Upper lobe of right lung (tissue), 1 donor: ENCODE measurements around the gene TM9SF3. TPM values are rescaled to one million over a fixed set of nuclear protein-coding genes. Genes with fewer than 3 reads are reported as not detected.
A peak's percentile ranks its signal among the peaks of the same experiment; 100 is the strongest.

Experiments used
- ATAC-seq: fragments of 200-7000 bp; cut with Tn5 transposase; one replicate; pipeline ENCODE4 v1.9.1; 2020; ENCODE audit warnings: mild to moderate bottlenecking, moderate library complexity
- DNase-seq: peaks from one replicate; pipeline ENCODE4 v3.0.0-alpha.2; 2020
- H3K27ac ChIP-seq: fragments of 200-600 bp; one replicate; pipeline ENCODE4 v1.8.0; 2022
- H3K27me3 ChIP-seq: fragments of 200-600 bp; one replicate; pipeline ENCODE4 v1.8.0; 2022; ENCODE audit warnings: mild to moderate bottlenecking
- H3K36me3 ChIP-seq: fragments of 200-600 bp; one replicate; pipeline ENCODE4 v1.8.0; 2022
- H3K4me1 ChIP-seq: fragments of 200-600 bp; one replicate; pipeline ENCODE4 v1.8.0; 2022
- H3K4me3 ChIP-seq: fragments of 200-600 bp; one replicate; pipeline ENCODE4 v1.8.0; 2022; ENCODE audit warnings: mild to moderate bottlenecking
- H3K9me3 ChIP-seq: fragments of 200-600 bp; one replicate; pipeline ENCODE4 v1.8.0; 2022
- CTCF ChIP-seq: fragments of 200-600 bp; IDR thresholded peaks from one replicate; pipeline ENCODE4 v1.8.0; 2022; ENCODE audit warnings: antibody characterized with exemption
- intact Hi-C: fragments of 100-400 bp; cut with DNase I; formaldehyde crosslinking; loops from one replicate; pipeline ENCODE4 v1.11.0; 2022
- long read RNA-seq: library from polyadenylated mRNA; unstranded; transcript quantifications from one replicate; pipeline ENCODE4 v2.0.0, GENCODE V29; 2021
- total RNA-seq: library from RNA; stranded (reverse); fragmentation: NEBNext Ultra II Directional; extraction: Animal tissue kit (Norgen Biotek cat#: 25700); gene quantifications from one replicate; pipeline ENCODE4 v1.2.1, GENCODE V29; 2021
- donor health status: DM: no; HTN: yes; CAD: no; lungs with severe emphysema.

Gene TM9SF3
- total RNA-seq = 123 TPM
- long read RNA-seq, full-length matches to known transcripts = 442 of 483 reads
- long read RNA-seq, partial matches to known transcripts = 11 of 483 reads
- long read RNA-seq, other reads (novel, unspliced or antisense) = 30 of 483 reads

GRCh38 chr10:96586419-96587263, at the start of gene TM9SF3:
TM9SF3 (minus strand) TSS chr10:96587012; CDS start chr10:96586835, 177 bp downstream.
- DNase-seq (peak; percentile 97), ATAC-seq (peak; percentile 95)
- H3K4me3 ChIP-seq = peak within 1 kb of the TSS; percentile 92
- no peaks in the 10 kb centered on the region for H3K27me3 ChIP-seq
- intact Hi-C loops = no loop called here
- peak within 1 kb of the TSS; percentile 97 for H3K27ac ChIP-seq
- TF ChIP-seq CTCF = no peak
- H3K9me3 ChIP-seq = no peaks in the 10 kb centered on the region
- H3K4me1 ChIP-seq = peaks cover 49% of the 10 kb centered on the region
- no peaks in the 10 kb centered on the region for H3K36me3 ChIP-seq

- Histone ChIP-seq H3K36me3 (no peaks in the 10 kb centered on the region), H3K27ac (no peak overlapping the region), H3K9me3 (no peaks in the 10 kb centered on the region), H3K4me3 (no peak overlapping the region), H3K27me3 (peaks cover 5% of the 10 kb centered on the region), H3K4me1 (no peaks in the 10 kb centered on the region)
- intact Hi-C loops = no loop called here
- DNase-seq (no peak), ATAC-seq (no peak)
- no peak for TF ChIP-seq CTCF
Measured at GRCh38 chr10:96636551-96636950, 49.7 kb upstream of the TM9SF3 start.

- no peaks in the 10 kb centered on the region for H3K36me3 ChIP-seq
- TF ChIP-seq CTCF = no peak
- H3K27ac ChIP-seq = no peak overlapping the region
- peak; percentile 38 for ATAC-seq
- intact Hi-C loops = no loop called here
- no peaks in the 10 kb centered on the region for H3K9me3 ChIP-seq
- no peak for DNase-seq
- no peaks in the 10 kb centered on the region for H3K4me1 ChIP-seq
- no peak overlapping the region for H3K4me3 ChIP-seq
- peaks cover 5% of the 10 kb centered on the region for H3K27me3 ChIP-seq
Measured at GRCh38 chr10:96632974-96633710, 46.3 kb upstream of the TM9SF3 start.

GRCh38 chr10:96627292-96627691, 40.5 kb upstream of the TM9SF3 start:
- Histone ChIP-seq H3K9me3 (no peaks in the 10 kb centered on the region), H3K4me1 (no peaks in the 10 kb centered on the region), H3K27me3 (no peaks in the 10 kb centered on the region), H3K36me3 (peaks cover 12% of the 10 kb centered on the region), H3K4me3 (no peak overlapping the region), H3K27ac (no peak overlapping the region)
- no peak for TF ChIP-seq CTCF
- DNase-seq (no peak), ATAC-seq (no peak)
- intact Hi-C loops = no loop called here

- ATAC-seq (no peak), DNase-seq (no peak)
- Histone ChIP-seq H3K27ac (no peak overlapping the region), H3K36me3 (peaks cover 12% of the 10 kb centered on the region), H3K9me3 (no peaks in the 10 kb centered on the region), H3K4me1 (no peaks in the 10 kb centered on the region), H3K27me3 (no peaks in the 10 kb centered on the region), H3K4me3 (no peak overlapping the region)
- TF ChIP-seq CTCF = no peak
- intact Hi-C loops = no loop called here
Measured at GRCh38 chr10:96626795-96627194, 40.0 kb upstream of the TM9SF3 start.
